Spleen (tissue), 11 donors: ENCODE results near the gene SMIM36. TPM values are rescaled to one million over a fixed set of nuclear protein-coding genes. Genes with fewer than 3 reads are reported as not detected.
A peak's percentile ranks its signal among the peaks of the same experiment; 100 is the strongest.

Experiments used
- DNase-seq: peaks from one replicate; pipeline ENCODE4 v3.0.0-alpha.2; 2020
- H3K27ac ChIP-seq, 8 donors: fragments of 200-600 bp; sonication (generic) in 7 of 8; 1 replicate in 4 of 8; 2 replicates in 4 of 8; pipeline versions ENCODE4 v1.5.0 to v1.8.0; 2016 to 2021; ENCODE audit warnings: inconsistent platforms in 4 of 8, mild to moderate bottlenecking in 4 of 8, moderate library complexity in 1 of 8
- H3K27me3 ChIP-seq, 7 donors: fragments of 200-600 bp; sonication (generic) in 6 of 7; replicated peaks in 1 of 7; 1 replicate in 4 of 7; 2 replicates in 3 of 7; pipeline versions ENCODE4 v1.5.0 to v1.8.0; 2016 to 2021; ENCODE audit warnings: inconsistent platforms in 3 of 7, mild to moderate bottlenecking in 1 of 7
- H3K36me3 ChIP-seq, 6 donors: fragments of 200-600 bp; sonication (generic) in 5 of 6; 1 replicate in 4 of 6; 2 replicates in 2 of 6; pipeline versions ENCODE4 v1.5.0 to v1.8.0; 2016 to 2021; ENCODE audit warnings: inconsistent platforms in 2 of 6
- H3K4me1 ChIP-seq, 6 donors: fragments of 200-600 bp; sonication (generic) in 5 of 6; 1 replicate in 3 of 6; 2 replicates in 3 of 6; pipeline versions ENCODE4 v1.5.0 to v1.8.0; 2016 to 2021; ENCODE audit warnings: inconsistent platforms in 3 of 6
- H3K4me3 ChIP-seq, 8 donors: fragments of 200-600 bp; sonication (generic) in 7 of 8; 1 replicate in 4 of 8; 2 replicates in 4 of 8; pipeline versions ENCODE4 v1.5.0 to v1.8.0; 2016 to 2021; ENCODE audit warnings: inconsistent platforms in 4 of 8, mild to moderate bottlenecking in 4 of 8, moderate library complexity in 2 of 8
- H3K9me3 ChIP-seq, 8 donors: fragments of 200-600 bp; sonication (generic) in 7 of 8; 1 replicate in 4 of 8; 2 replicates in 4 of 8; pipeline versions ENCODE4 v1.5.0 to v1.8.0; 2016 to 2021; ENCODE audit warnings: inconsistent platforms in 4 of 8
- CTCF ChIP-seq, 11 experiments: fragments of 200-600 bp in 7 of 11; fragments of 450-650 bp in 4 of 11; sonication (generic) in 4 of 11; IDR thresholded peaks in 8 of 11; conservative IDR thresholded peaks in 3 of 11; 1 replicate in 7 of 11; 2 replicates in 4 of 11; pipeline versions ENCODE4 v1.4.0 to v1.8.0; 2016 to 2021; ENCODE audit warnings: antibody characterized with exemption in 11 of 11, inconsistent platforms in 4 of 11, mild to moderate bottlenecking in 1 of 11
- POLR2A ChIP-seq, 3 donors: fragments of 450-650 bp; IDR thresholded peaks; one replicate each; pipeline ENCODE4 v1.5.1; 2017; ENCODE audit warnings: antibody characterized with exemption in 3 of 3, mild to moderate bottlenecking in 1 of 3
- POLR2AphosphoS5 ChIP-seq, 3 donors: sonication (generic); formaldehyde crosslinking; IDR thresholded peaks; one replicate each; pipeline ENCODE4 v1.5.1; 2017; ENCODE audit warnings: antibody characterized with exemption in 3 of 3
- WGBS, 5 donors: extraction: QIAGEN DNeasy Blood & Tissue Kit in 3 of 5; methylation state at CpG; one replicate each; pipeline versions ENCODE4 v1.1.5 to v1.1.7; 2013 to 2018; 5-methylcytosine and 5-hydroxymethylcytosine counted together
- intact Hi-C: fragments of 100-400 bp; cut with DNase I; formaldehyde crosslinking; loops from one replicate; pipeline ENCODE4 v1.15.0; 2023; ENCODE audit warnings: low total_unique reads
- polyA plus RNA-seq, 3 donors: library from polyadenylated mRNA; stranded (reverse); fragments of 200-250 nt; gene quantifications; one replicate each; pipeline ENCODE4 v1.2.1, GENCODE V29; 2013
- total RNA-seq, 7 donors: library from RNA; depleted of rRNA in 3 of 7; stranded (reverse); fragments of >200 nt in 3 of 7; fragmentation: NEBNext Ultra II Directional in 4 of 7; extraction: Animal tissue kit (Norgen Biotek cat#: 25700) in 4 of 7; gene quantifications; one replicate each; pipeline versions ENCODE4 v1.1.0 to v1.2.1, GENCODE V29; 2016 to 2021
- donor health status: healthy with polysubstance abuse.
- donor health status: DM: no; HTN: no; CAD: no; lungs with moderate emphysema.
- donor health status: DM: no; HTN: no; CAD: no.
- donor health status: Bipolar disorder and iron deficiency.
- donor health status: healthy.
- donor health status: DM: no; HTN: no; CAD: no.
- donor health status: DM: yes; HTN: yes; CAD: no.

Gene SMIM36
- total and polyA plus RNA-seq, 10 donors: not detected

- Histone ChIP-seq H3K4me1 (peaks cover 9 to 65% (median 39%) of the 10 kb centered on the region in 6 donors), H3K9me3 (no peaks in the 10 kb centered on the region), H3K36me3 (no peaks in the 10 kb centered on the region), H3K27ac (peak overlapping the region; percentile 77 to 91 (median 86)), H3K4me3 (peak overlapping the region; percentile 70 to 85 (median 83)), H3K27me3 (peaks cover 0 to 15% (median 0%) of the 10 kb centered on the region in 7 donors)
- DNase-seq: no peak
- intact Hi-C loops: no loop called here
- 13 to 27% (median 15%) methylated on average over 6 of the region's 6 CpGs for WGBS, 5 donors
- TF ChIP-seq CTCF (IDR thresholded peaks at IDR 0.05 in 8 of 11, conservative IDR thresholded peaks at IDR 0.05 in 3 of 11) (no peak), POLR2A (IDR thresholded peaks at IDR 0.05) (peak in 2 of 3 donors; percentile 51 to 67), POLR2AphosphoS5 (IDR thresholded peaks at IDR 0.05) (peak in 1 of 3 donors; percentile 83)
These were observed 91.0 kb downstream of the SMIM36 start for GRCh38 chr17:55420067-55420775.

GRCh38 chr17:55418369-55419268 is 92.6 kb downstream of the SMIM36 start:
- intact Hi-C loops: no loop called here
- TF ChIP-seq POLR2AphosphoS5 (IDR thresholded peaks at IDR 0.05): no peak
- no peak for TF ChIP-seq CTCF (IDR thresholded peaks at IDR 0.05 in 8 of 11, conservative IDR thresholded peaks at IDR 0.05 in 3 of 11)
- TF ChIP-seq POLR2A (IDR thresholded peaks at IDR 0.05): no peak
- DNase-seq: no peak
- Histone ChIP-seq H3K27ac (peak overlapping the region in 3 of 8 donors; percentile 89 to 91 (median 90)), H3K36me3 (peaks cover 0 to 6% (median 3%) of the 10 kb centered on the region in 6 donors), H3K4me3 (peak overlapping the region in 1 of 8 donors; percentile 82), H3K27me3 (peaks cover 0 to 8% (median 0%) of the 10 kb centered on the region in 7 donors), H3K4me1 (peaks cover 9 to 65% (median 36%) of the 10 kb centered on the region in 6 donors), H3K9me3 (no peaks in the 10 kb centered on the region)
- 97 to 100% (median 98%) methylated on average over 3 of the region's 3 CpGs for WGBS, 5 donors

- WGBS, 5 donors: 94 to 100% (median 99%) methylated on average over 2 to 4 of the region's 4 CpGs
- H3K4me1 ChIP-seq: peaks cover 9 to 65% (median 36%) of the 10 kb centered on the region in 6 donors
- peaks cover 0 to 16% (median 11%) of the 10 kb centered on the region in 6 donors for H3K36me3 ChIP-seq
- H3K27ac ChIP-seq: no peak overlapping the region
- intact Hi-C loops: no loop called here
- no peaks in the 10 kb centered on the region for H3K9me3 ChIP-seq
- no peak for DNase-seq
- no peak overlapping the region for H3K4me3 ChIP-seq
- TF ChIP-seq POLR2A (IDR thresholded peaks at IDR 0.05): no peak
- no peak for TF ChIP-seq CTCF (IDR thresholded peaks at IDR 0.05 in 8 of 11, conservative IDR thresholded peaks at IDR 0.05 in 3 of 11)
- TF ChIP-seq POLR2AphosphoS5 (IDR thresholded peaks at IDR 0.05): no peak
- no peaks in the 10 kb centered on the region for H3K27me3 ChIP-seq
These were observed 93.6 kb downstream of the SMIM36 start for GRCh38 chr17:55417411-55418268.
